ENCODE data around the gene F9. TPM values are rescaled to one million over a fixed set of nuclear protein-coding genes. Genes with fewer than 3 reads are reported as not detected.

Gene F9
- total RNA-seq, 2 donors from 2014 or later = not detected

- no peaks in the 10 kb centered on the region for H3K27me3 Mint-ChIP-seq (ENCODE audit: insufficient read depth)
- Histone ChIP-seq H3K4me1 (ENCODE audit: control insufficient read depth, insufficient read depth, low read length) (no peaks in the 10 kb centered on the region), H3K9ac (ENCODE audit: extremely low read depth, low read length, poor library complexity, severe bottlenecking) (no peak overlapping the region), H3K4me3 (ENCODE audit: low read length) (no peak overlapping the region), H3K9me3 (ENCODE audit: control insufficient read depth, low read length) (no peaks in the 10 kb centered on the region), H3K27me3 (ENCODE audit: control insufficient read depth, insufficient read depth, low read length, poor library complexity, severe bottlenecking) (no peaks in the 10 kb centered on the region), H3K36me3 (ENCODE audit: control insufficient read depth, insufficient read depth, low read length) (no peaks in the 10 kb centered on the region), H3K27ac (ENCODE audit: low read depth, low read length) (no peak overlapping the region)
- no CpG with 5 or more reads among the region's 1 CpG for WGBS, 2 experiments (ENCODE audit: insufficient coverage in 1 of 2, insufficient read length in 1 of 2)
- no peaks in the 10 kb centered on the region for H3K36me3 Mint-ChIP-seq (ENCODE audit: low read depth)
- H3K4me3 Mint-ChIP-seq = no peak overlapping the region
- no peaks in the 10 kb centered on the region for H3K4me1 Mint-ChIP-seq
- no peaks in the 10 kb centered on the region for H3K9me3 Mint-ChIP-seq
- no peak for TF ChIP-seq CTCF (conservative IDR thresholded peaks at IDR 0.05)
- DNase-seq = no peak
- H3K27ac Mint-ChIP-seq = no peak overlapping the region
These were observed 36.4 kb downstream of the F9 start for GRCh38 chrX:139566981-139567380.

- Histone ChIP-seq H3K9ac (ENCODE audit: extremely low read depth, low read length, poor library complexity, severe bottlenecking) (no peak overlapping the region), H3K27ac (ENCODE audit: low read depth, low read length) (no peak overlapping the region), H3K4me1 (ENCODE audit: control insufficient read depth, insufficient read depth, low read length) (no peaks in the 10 kb centered on the region), H3K36me3 (ENCODE audit: control insufficient read depth, insufficient read depth, low read length) (no peaks in the 10 kb centered on the region), H3K4me3 (ENCODE audit: low read length) (no peak overlapping the region), H3K27me3 (ENCODE audit: control insufficient read depth, insufficient read depth, low read length, poor library complexity, severe bottlenecking) (no peaks in the 10 kb centered on the region), H3K9me3 (ENCODE audit: control insufficient read depth, low read length) (no peaks in the 10 kb centered on the region)
- no peaks in the 10 kb centered on the region for H3K36me3 Mint-ChIP-seq (ENCODE audit: low read depth)
- DNase-seq = peak; percentile 41
- H3K4me3 Mint-ChIP-seq = no peak overlapping the region
- no peaks in the 10 kb centered on the region for H3K9me3 Mint-ChIP-seq
- peaks cover 9% of the 10 kb centered on the region for H3K27me3 Mint-ChIP-seq (ENCODE audit: insufficient read depth)
- no peak overlapping the region for H3K27ac Mint-ChIP-seq
- TF ChIP-seq CTCF (conservative IDR thresholded peaks at IDR 0.05) = no peak
- WGBS, 2 experiments (ENCODE audit: insufficient coverage in 1 of 2, insufficient read length in 1 of 2) = 81% methylated on average over 4 of the region's 4 CpGs; no CpG with 5 or more reads in 1 of the 2 experiments
- H3K4me1 Mint-ChIP-seq = peaks cover 19% of the 10 kb centered on the region
These were observed 50.5 kb downstream of the F9 start for GRCh38 chrX:139581068-139581467.

GRCh38 chrX:139585613-139586012, 55.1 kb downstream of the F9 start:
- Mint-ChIP-seq H3K27ac (no peak overlapping the region), H3K9me3 (no peaks in the 10 kb centered on the region), H3K4me3 (no peak overlapping the region), H3K4me1 (peaks cover 19% of the 10 kb centered on the region), H3K27me3 (ENCODE audit: insufficient read depth) (peaks cover 7% of the 10 kb centered on the region), H3K36me3 (ENCODE audit: low read depth) (no peaks in the 10 kb centered on the region)
- Histone ChIP-seq H3K36me3 (ENCODE audit: control insufficient read depth, insufficient read depth, low read length) (no peaks in the 10 kb centered on the region), H3K27me3 (ENCODE audit: control insufficient read depth, insufficient read depth, low read length, poor library complexity, severe bottlenecking) (no peaks in the 10 kb centered on the region), H3K4me3 (ENCODE audit: low read length) (no peak overlapping the region), H3K4me1 (ENCODE audit: control insufficient read depth, insufficient read depth, low read length) (no peaks in the 10 kb centered on the region), H3K9ac (ENCODE audit: extremely low read depth, low read length, poor library complexity, severe bottlenecking) (no peak overlapping the region), H3K9me3 (ENCODE audit: control insufficient read depth, low read length) (no peaks in the 10 kb centered on the region), H3K27ac (ENCODE audit: low read depth, low read length) (no peak overlapping the region)
- WGBS, 2 experiments (ENCODE audit: insufficient coverage in 1 of 2, insufficient read length in 1 of 2) = 95% methylated on average over 5 of the region's 5 CpGs; no CpG with 5 or more reads in 1 of the 2 experiments
- no peak for DNase-seq
- TF ChIP-seq CTCF (conservative IDR thresholded peaks at IDR 0.05) = no peak

Measured in endodermal cell (in vitro differentiated cells).